HepG2 (cell line): Measurements from ENCODE around the gene TAC1. TPM values are rescaled to one million over a fixed set of nuclear protein-coding genes. Genes with fewer than 3 reads are reported as not detected.

Experiments
- ATAC-seq: fragments of 200-7000 bp; cut with Tn5 transposase; 3 replicates; pipeline ENCODE4 v1.9.1; 2020; ENCODE audit warnings: mild to moderate bottlenecking, moderate library complexity
- BruUV-seq: library from RNA; stranded (reverse); fragments of 400-500 nt; replicated peaks from 2 replicates; lab custom pipeline; 2021; lab: Mats Ljungman, UMichigan
- CTCF ChIA-PET: fragments of 300-600 bp; formaldehyde crosslinking; extraction: SDS; loops from one replicate; lab custom pipeline; 2021; ENCODE audit warnings: low total read pairs, inconsistent platforms, low intra/inter-chr PET ratio; lab: Yijun Ruan, JAX
- POLR2A ChIA-PET: fragments of 350-600 bp; sonication (Branson Sonifier 250); formaldehyde crosslinking; loops from one replicate; lab custom pipeline; 2020; ENCODE audit warnings: antibody characterized with exemption, inconsistent platforms; lab: Yijun Ruan, JAX
- DNase-seq: peaks from one replicate; pipeline ENCODE4 v3.0.0-alpha.2; 2015; ENCODE audit warnings: low spot score
- FAIRE-seq: peaks from 3 replicates; lab custom pipeline; 2011; peaks lifted over from hg19 to GRCh38; lab: Jason Lieb, UNC
- H2AFZ ChIP-seq: one replicate; pipeline ENCODE4 v1.6.1; 2011; ENCODE audit warnings: low read length, inconsistent platforms
- H3K27ac ChIP-seq: fragments of 300-600 bp; 3 replicates; pipeline ENCODE4 v1.8.0; 2011; ENCODE audit warnings: mixed run types, mild to moderate bottlenecking, mixed read lengths, low read length, inconsistent platforms; ENCODE audit not compliant: insufficient read depth; ENCODE audit errors: extremely low read length
- H3K27me3 ChIP-seq, 2 experiments: fragments of 200-600 bp in 1 of 2; 2 replicates in 1 of 2; 3 replicates in 1 of 2; pipeline versions ENCODE4 v1.6.0 to v1.8.0; 2011; ENCODE audit warnings: low read length in 2 of 2, mild to moderate bottlenecking in 2 of 2, moderate library complexity in 2 of 2, inconsistent platforms in 1 of 2; ENCODE audit not compliant: insufficient read depth in 2 of 2, control insufficient read depth in 1 of 2
- H3K36me3 ChIP-seq, 2 experiments: fragments of 200-600 bp in 1 of 2; replicated peaks in 1 of 2; 2 replicates in 1 of 2; 3 replicates in 1 of 2; pipeline versions ENCODE4 v1.5.1 to v1.8.0; 2011; ENCODE audit warnings: low read length in 2 of 2, inconsistent platforms in 1 of 2; ENCODE audit not compliant: insufficient read depth in 2 of 2, control insufficient read depth in 1 of 2
- H3K4me1 ChIP-seq: 2 replicates; pipeline ENCODE4 v1.5.1; 2012; ENCODE audit warnings: low read length, inconsistent platforms; ENCODE audit not compliant: insufficient read depth
- H3K4me2 ChIP-seq: 2 replicates; pipeline ENCODE4 v1.6.0; 2011; ENCODE audit warnings: low read depth, low read length, inconsistent platforms
- H3K4me3 ChIP-seq, 3 experiments: fragments of 200-600 bp in 1 of 3; sonication (generic), shearing (Covaris generic) in 1 of 3; replicated peaks in 1 of 3; 2 replicates each; pipeline ENCODE4 v1.5.1; 2011 to 2016; ENCODE audit warnings: low read length in 3 of 3, inconsistent platforms in 2 of 3, low read depth in 2 of 3, mild to moderate bottlenecking in 2 of 3, control low read depth in 1 of 3, mixed read lengths in 1 of 3; ENCODE audit not compliant: insufficient read depth in 1 of 3
- H3K79me2 ChIP-seq: one replicate; pipeline ENCODE4 v1.6.1; 2011; ENCODE audit warnings: low read length, inconsistent platforms; ENCODE audit not compliant: insufficient read depth
- H3K9ac ChIP-seq: 2 replicates; pipeline ENCODE4 v1.6.0; 2011; ENCODE audit warnings: mild to moderate bottlenecking, low read depth, low read length, inconsistent platforms; ENCODE audit not compliant: insufficient read depth
- H3K9me3 ChIP-seq: 2 replicates; pipeline ENCODE4 v1.5.1; 2012; ENCODE audit warnings: mild to moderate bottlenecking, low read length
- H4K20me1 ChIP-seq: 2 replicates; pipeline ENCODE4 v1.6.0; 2011; ENCODE audit warnings: inconsistent platforms, mild to moderate bottlenecking, low read length, moderate library complexity; ENCODE audit not compliant: insufficient read depth
- E2F1 ChIP-seq: sonication (generic); formaldehyde crosslinking; IDR thresholded peaks from 2 replicates; pipeline ENCODE4 v1.5.0; 2020; ENCODE audit warnings: missing genetic modification reagents
- HINFP ChIP-seq: sonication (generic); formaldehyde crosslinking; IDR thresholded peaks from 2 replicates; pipeline ENCODE4 v1.4.0; 2020; ENCODE audit warnings: low read depth, mild to moderate bottlenecking, missing genetic modification reagents
- HMGA1 ChIP-seq: sonication (generic); formaldehyde crosslinking; conservative IDR thresholded peaks from 2 replicates; pipeline ENCODE4 v1.4.0; 2020; ENCODE audit warnings: missing genetic modification reagents
- PITX1 ChIP-seq: sonication (generic); formaldehyde crosslinking; IDR thresholded peaks from 2 replicates; pipeline ENCODE4 v1.5.1; 2020; ENCODE audit warnings: mild to moderate bottlenecking, missing genetic modification reagents
- RCOR2 ChIP-seq: IDR thresholded peaks from 2 replicates; pipeline ENCODE4 v1.6.1; 2016; ENCODE audit warnings: missing biosample characterization, missing genetic modification reagents
- RFX3 ChIP-seq: IDR thresholded peaks from 2 replicates; pipeline ENCODE4 v1.6.1; 2016; ENCODE audit warnings: missing biosample characterization, missing genetic modification reagents
- ZBTB1 ChIP-seq: sonication (generic); formaldehyde crosslinking; IDR thresholded peaks from 2 replicates; pipeline ENCODE4 v1.4.0; 2020; ENCODE audit warnings: missing genetic modification reagents, borderline replicate concordance
- ZBTB42 ChIP-seq: sonication (generic); formaldehyde crosslinking; IDR thresholded peaks from 2 replicates; pipeline ENCODE4 v1.5.0; 2020; ENCODE audit warnings: mild to moderate bottlenecking, missing genetic modification reagents
- ZFP36L2 ChIP-seq: sonication (generic); formaldehyde crosslinking; IDR thresholded peaks from 2 replicates; pipeline ENCODE4 v1.4.0; 2020; ENCODE audit warnings: missing genetic modification reagents
- ZFP62 ChIP-seq: sonication (generic); formaldehyde crosslinking; IDR thresholded peaks from 2 replicates; pipeline ENCODE4 v1.4.0; 2020; ENCODE audit warnings: missing genetic modification reagents
- ZNF274 ChIP-seq: sonication (generic); formaldehyde crosslinking; IDR thresholded peaks from 2 replicates; pipeline ENCODE4 v1.5.1; 2020; ENCODE audit warnings: mild to moderate bottlenecking, missing genetic modification reagents
- ZNF333 ChIP-seq: sonication (generic); formaldehyde crosslinking; IDR thresholded peaks from 2 replicates; pipeline ENCODE4 v1.4.0; 2020; ENCODE audit warnings: mild to moderate bottlenecking, missing genetic modification reagents, borderline replicate concordance
- ZNF510 ChIP-seq: sonication (generic); formaldehyde crosslinking; IDR thresholded peaks from 2 replicates; pipeline ENCODE4 v1.4.0; 2020; ENCODE audit warnings: low read depth, mild to moderate bottlenecking, missing genetic modification reagents
- ZNF556 ChIP-seq: sonication (generic); formaldehyde crosslinking; IDR thresholded peaks from 2 replicates; pipeline ENCODE4 v1.4.0; 2020; ENCODE audit warnings: mild to moderate bottlenecking, missing genetic modification reagents, borderline replicate concordance
- ZNF747 ChIP-seq: sonication (generic); formaldehyde crosslinking; IDR thresholded peaks from 2 replicates; pipeline ENCODE4 v1.8.1; 2023; ENCODE audit warnings: missing genetic modification reagents, mild to moderate bottlenecking, borderline replicate concordance
- ZNF839 ChIP-seq: sonication (generic); formaldehyde crosslinking; IDR thresholded peaks from 2 replicates; pipeline ENCODE4 v1.4.0; 2020; ENCODE audit warnings: missing genetic modification reagents, mild to moderate bottlenecking, borderline replicate concordance
- WGBS: methylation state at CpG from one replicate; pipeline ENCODE4 v1.1.6; 2017; ENCODE audit warnings: low lambda C conversion rate; 5-methylcytosine and 5-hydroxymethylcytosine counted together
- in situ Hi-C: cut with HindIII; loops from 2 replicates; pipeline ENCODE4 v1.10.0; 2017; ENCODE audit warnings: low pct_unique_long_range_greater_than_20kb; ENCODE audit not compliant: extremely low pct_ligation_motif_present
- intact Hi-C: fragments of 100-400 bp; cut with micrococcal nuclease; formaldehyde crosslinking; loops from one replicate; pipeline ENCODE4 v1.10.0; 2022; ENCODE audit not compliant: unreplicated experiment
- polyA plus RNA-seq, 8 experiments: library from polyadenylated mRNA; depleted of rRNA in 3 of 8; stranded (reverse) in 7 of 8; unstranded in 1 of 8; fragments of >200 nt; fragmentation: Illumina TruSeq in 4 of 8; extraction: Trizol in 4 of 8; gene quantifications; 2 replicates each; pipeline versions ENCODE4 v1.2.1 to v1.2.3, GENCODE V29; 2011 to 2016; ENCODE audit warnings: low read depth in 4 of 8, missing spikeins in 1 of 8, mixed read lengths in 1 of 8; ENCODE audit not compliant: insufficient read depth in 1 of 8
- total RNA-seq, 5 experiments: library from RNA; depleted of rRNA; stranded (reverse); fragments of >200 nt; fragmentation: Illumina TruSeq; extraction: Trizol; gene quantifications; 2 replicates each; pipeline ENCODE4 v1.2.3, GENCODE V29; 2016; ENCODE audit warnings: low read depth in 1 of 5
- TF ChIP-seq, protein P1 (sequence below): sonication (generic); formaldehyde crosslinking; IDR thresholded peaks from 2 replicates; pipeline ENCODE4 v1.5.1; 2020; ENCODE audit warnings: mild to moderate bottlenecking, moderate library complexity, missing genetic modification reagents

The TAC1 gene
- total and polyA plus RNA-seq, 2 of the 13 experiments (the other 11 are each of a cell fraction or from before 2014, with no cell fraction given): not detected

DNA sequence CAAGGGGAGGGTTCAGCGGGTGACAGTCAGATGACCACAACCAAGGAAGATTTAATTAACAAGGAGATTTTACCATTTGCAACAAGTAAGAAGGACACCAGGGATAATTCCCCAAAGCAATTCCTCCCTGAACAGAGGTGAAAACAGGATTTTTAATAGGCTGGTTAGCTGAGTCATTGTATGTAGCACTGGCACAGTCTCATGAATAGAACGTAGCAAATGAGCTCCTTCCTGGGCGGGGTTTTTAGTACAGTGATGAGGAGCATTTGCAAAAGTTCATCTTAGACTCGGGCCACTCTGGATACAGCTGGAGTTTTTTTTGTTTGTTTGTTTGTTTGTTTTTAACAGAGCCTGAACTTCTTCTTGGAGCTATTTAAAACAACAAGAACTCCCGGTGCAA lies 39.0 kb downstream of the TAC1 start:
- Histone ChIP-seq H3K4me3 (no peak overlapping the region), H3K27ac (no peak overlapping the region), H3K27me3 (no peaks in the 10 kb centered on the region), H3K9me3 (no peaks in the 10 kb centered on the region), H3K9ac (no peak overlapping the region), H3K4me2 (no peak overlapping the region), H3K36me3 (no peaks in the 10 kb centered on the region), H3K79me2 (no peaks in the 10 kb centered on the region), H4K20me1 (no peaks in the 10 kb centered on the region), H2AFZ (no peak overlapping the region), H3K4me1 (no peaks in the 10 kb centered on the region)
- ChIA-PET POLR2A (no interaction called here), CTCF (no interaction called here)
- WGBS: 24% methylated on average over 5 of the region's 5 CpGs
- intact Hi-C loops: no loop called here
- FAIRE-seq (no peak), DNase-seq (no peak), ATAC-seq (no peak)
- in situ Hi-C loops: no loop called here
- BruUV-seq: no TSS peak
- TF ChIP-seq ZBTB42 (CRISPR knock-in tag) (no peak), ZNF510 (CRISPR knock-in tag) (no peak), RCOR2 (no peak), RFX3 (no peak), HMGA1 (CRISPR knock-in tag) (no peak)
- TF ChIP-seq, protein P1, sequence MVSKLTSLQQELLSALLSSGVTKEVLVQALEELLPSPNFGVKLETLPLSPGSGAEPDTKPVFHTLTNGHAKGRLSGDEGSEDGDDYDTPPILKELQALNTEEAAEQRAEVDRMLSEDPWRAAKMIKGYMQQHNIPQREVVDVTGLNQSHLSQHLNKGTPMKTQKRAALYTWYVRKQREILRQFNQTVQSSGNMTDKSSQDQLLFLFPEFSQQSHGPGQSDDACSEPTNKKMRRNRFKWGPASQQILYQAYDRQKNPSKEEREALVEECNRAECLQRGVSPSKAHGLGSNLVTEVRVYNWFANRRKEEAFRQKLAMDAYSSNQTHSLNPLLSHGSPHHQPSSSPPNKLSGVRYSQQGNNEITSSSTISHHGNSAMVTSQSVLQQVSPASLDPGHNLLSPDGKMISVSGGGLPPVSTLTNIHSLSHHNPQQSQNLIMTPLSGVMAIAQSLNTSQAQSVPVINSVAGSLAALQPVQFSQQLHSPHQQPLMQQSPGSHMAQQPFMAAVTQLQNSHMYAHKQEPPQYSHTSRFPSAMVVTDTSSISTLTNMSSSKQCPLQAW (CRISPR knock-in tag): no peak

DNA sequence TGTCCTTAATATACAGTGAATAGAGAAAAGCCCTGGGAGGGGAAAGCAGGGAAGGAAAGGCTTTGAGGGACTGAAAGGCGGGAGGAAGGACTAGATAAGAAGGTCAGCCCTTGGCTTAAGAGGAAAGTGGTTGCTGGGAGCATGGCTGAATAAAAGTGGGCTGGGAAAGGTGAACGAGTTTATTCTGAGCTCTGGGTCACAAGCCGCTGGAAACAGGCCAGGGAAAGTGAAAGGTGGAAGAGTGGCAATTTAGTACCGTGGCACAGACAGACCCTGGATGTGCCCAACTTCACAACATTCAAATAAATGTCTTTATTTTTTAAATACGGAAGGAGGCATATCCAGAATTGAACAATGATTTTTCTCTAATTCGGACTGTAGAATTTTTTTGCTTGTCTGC lies 39.7 kb downstream of the TAC1 start:
- intact Hi-C loops: no loop called here
- H3K9me3 ChIP-seq: no peaks in the 10 kb centered on the region
- BruUV-seq: no TSS peak
- H3K9ac ChIP-seq: no peak overlapping the region
- no peaks in the 10 kb centered on the region for H3K27me3 ChIP-seq
- H3K4me3 ChIP-seq: no peak overlapping the region
- DNase-seq: no peak
- no peak for ATAC-seq
- H4K20me1 ChIP-seq: no peaks in the 10 kb centered on the region
- H3K36me3 ChIP-seq: no peaks in the 10 kb centered on the region
- no peaks in the 10 kb centered on the region for H3K79me2 ChIP-seq
- H3K4me2 ChIP-seq: no peak overlapping the region
- H3K27ac ChIP-seq: no peak overlapping the region
- CTCF ChIA-PET: no interaction called here
- in situ Hi-C loops: no loop called here
- no peaks in the 10 kb centered on the region for H3K4me1 ChIP-seq
- no peak for FAIRE-seq
- POLR2A ChIA-PET: no interaction called here
- WGBS: 17% methylated on average over 6 of the region's 6 CpGs
- no peak overlapping the region for H2AFZ ChIP-seq
- TF ChIP-seq HINFP (CRISPR knock-in tag) (no peak), ZNF333 (CRISPR knock-in tag) (no peak), ZNF274 (CRISPR knock-in tag) (no peak), ZNF747 (CRISPR knock-in tag) (no peak), ZFP36L2 (CRISPR knock-in tag) (no peak), ZNF556 (CRISPR knock-in tag) (no peak), ZBTB1 (no peak), ZFP62 (CRISPR knock-in tag) (no peak), PITX1 (CRISPR knock-in tag) (no peak), ZNF839 (no peak), E2F1 (CRISPR knock-in tag) (no peak)
